Measurements from ENCODE around the gene COL18A1.

The COL18A1 gene

DNA sequence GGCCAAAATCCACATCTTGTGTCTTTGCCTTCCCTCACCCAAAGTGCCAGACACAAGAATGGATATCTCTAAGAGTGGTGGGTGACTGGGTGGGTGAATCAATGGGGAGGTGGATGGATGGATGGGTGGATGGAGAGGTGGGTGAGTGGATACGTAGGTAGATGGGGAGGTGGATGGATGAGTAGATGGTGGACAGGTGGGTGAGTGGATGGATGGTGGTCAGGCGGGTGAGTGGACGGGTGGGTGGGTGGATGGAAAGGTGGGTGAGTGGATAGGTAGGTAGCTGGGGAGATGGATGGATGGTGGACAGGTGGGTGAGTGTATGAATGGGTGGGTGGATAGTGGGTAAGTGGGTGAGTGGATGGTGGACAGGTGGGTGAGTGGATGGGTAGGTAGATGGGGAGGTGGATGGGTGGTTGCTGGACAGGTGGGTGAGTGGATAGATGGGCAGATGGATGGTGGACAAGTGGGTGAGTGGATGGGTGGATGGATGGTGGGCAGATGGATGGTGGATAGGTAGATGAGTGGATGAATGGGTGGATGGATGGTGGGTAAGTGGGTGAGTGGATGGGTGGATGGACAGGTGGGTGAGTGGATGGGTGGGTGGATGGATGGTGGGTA lies 103.0 kb downstream of the COL18A1 start:
- no peak for DNase-seq (ENCODE audit: low spot score)

DNA sequence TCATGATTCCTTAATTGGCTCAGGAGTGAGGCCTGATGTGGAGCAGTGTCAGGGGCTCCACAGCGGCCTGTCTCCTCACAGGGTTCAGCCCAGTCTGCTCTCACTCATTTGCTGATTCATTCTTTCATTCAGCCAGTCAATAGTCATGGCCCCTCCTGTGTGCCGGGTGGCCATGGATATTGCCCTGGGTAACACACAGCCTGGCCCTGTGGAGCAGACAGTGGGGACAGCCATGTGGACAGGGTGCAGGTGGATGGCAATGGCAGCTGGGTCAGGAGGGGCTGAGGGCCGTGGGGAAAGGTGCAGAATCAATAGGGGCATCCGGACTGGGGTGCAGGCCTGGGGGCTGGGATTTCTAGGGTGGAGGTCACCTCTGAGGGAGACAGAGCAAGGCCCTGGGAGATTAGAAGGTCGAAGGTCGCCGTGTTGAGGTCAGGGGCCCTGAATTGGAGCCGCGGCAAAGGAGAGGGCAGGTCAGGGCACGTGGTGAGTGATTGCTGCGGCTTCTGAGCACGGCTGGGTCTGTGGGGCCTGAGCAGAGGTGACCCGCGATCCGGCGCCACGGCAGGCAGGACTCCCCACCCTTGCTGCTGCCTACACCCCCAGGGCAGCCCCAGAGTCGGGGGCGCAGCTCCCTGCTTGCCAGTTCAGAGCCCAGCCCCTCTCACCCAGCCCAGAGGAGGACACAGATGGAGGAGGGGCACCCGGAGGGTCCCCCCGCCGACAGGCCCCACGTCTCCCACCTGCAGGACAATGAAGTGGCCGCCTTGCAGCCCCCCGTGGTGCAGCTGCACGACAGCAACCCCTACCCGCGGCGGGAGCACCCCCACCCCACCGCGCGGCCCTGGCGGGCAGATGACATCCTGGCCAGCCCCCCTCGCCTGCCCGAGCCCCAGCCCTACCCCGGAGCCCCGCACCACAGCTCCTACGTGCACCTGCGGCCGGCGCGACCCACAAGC lies 103.9 kb downstream of the COL18A1 start:
- peak; percentile 78 for DNase-seq (ENCODE audit: low spot score)

- DNase-seq (ENCODE audit: low spot score), result no peak
Observed at GRCh38 chr21:45509566-45510465, 104.9 kb downstream of the COL18A1 start.

- DNase-seq (ENCODE audit: low spot score), result no peak
Observed at GRCh38 chr21:45510466-45510955, 105.5 kb downstream of the COL18A1 start.

DNA sequence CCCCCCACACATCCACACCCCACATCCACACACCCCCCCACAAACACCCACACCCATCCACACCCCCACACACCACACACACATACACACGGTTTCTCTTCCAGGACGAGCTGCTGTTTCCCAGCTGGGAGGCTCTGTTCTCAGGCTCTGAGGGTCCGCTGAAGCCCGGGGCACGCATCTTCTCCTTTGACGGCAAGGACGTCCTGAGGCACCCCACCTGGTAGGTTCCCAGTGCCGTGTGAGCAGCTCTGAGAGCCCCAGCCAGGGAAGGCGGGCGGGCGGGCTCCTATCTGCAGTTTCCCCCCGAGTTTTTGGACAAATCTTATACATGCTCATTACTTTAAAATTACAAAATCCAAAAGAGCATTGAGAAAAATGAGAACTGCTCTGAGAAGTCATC lies 106.0 kb downstream of the COL18A1 start:
- DNase-seq (ENCODE audit: low spot score), result no peak

GRCh38 chr21:45511661-45512431 lies 106.9 kb downstream of the COL18A1 start:
- DNase-seq (ENCODE audit: low spot score), result no peak

GRCh38 chr21:45512626-45513002 lies 107.6 kb downstream of the COL18A1 start:
- no peak for DNase-seq (ENCODE audit: low spot score)

GRCh38 chr21:45513003-45513717 lies 108.2 kb downstream of the COL18A1 start:
- DNase-seq (ENCODE audit: low spot score), result no peak

DNA sequence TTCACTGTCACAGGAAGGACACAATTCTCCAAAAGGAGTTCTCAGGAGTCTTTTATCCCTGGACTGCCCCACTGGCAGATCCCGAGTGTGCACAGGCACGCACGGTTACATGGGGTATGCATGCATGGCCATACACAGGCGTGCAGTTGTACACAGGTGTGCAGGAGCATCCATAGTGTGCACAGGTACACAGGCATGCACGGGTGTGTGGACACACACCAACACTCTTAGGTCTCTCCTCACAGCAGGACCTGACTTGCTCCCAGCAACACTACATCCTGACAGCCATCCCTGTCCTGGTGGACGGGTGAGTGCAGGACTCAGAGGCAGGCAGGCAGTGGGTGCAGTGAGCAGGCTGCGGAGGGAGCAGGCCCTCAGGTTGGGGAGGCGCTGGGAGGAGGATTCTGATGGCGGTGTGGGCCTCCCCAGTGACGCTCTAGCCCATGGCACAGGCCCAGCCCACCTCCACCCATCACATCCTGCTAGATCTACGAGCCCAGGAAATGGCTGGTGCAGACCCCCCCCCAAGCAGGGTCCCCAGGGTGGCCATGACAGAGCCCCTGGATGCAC lies 108.9 kb downstream of the COL18A1 start:
- DNase-seq (ENCODE audit: low spot score), result no peak

DNA sequence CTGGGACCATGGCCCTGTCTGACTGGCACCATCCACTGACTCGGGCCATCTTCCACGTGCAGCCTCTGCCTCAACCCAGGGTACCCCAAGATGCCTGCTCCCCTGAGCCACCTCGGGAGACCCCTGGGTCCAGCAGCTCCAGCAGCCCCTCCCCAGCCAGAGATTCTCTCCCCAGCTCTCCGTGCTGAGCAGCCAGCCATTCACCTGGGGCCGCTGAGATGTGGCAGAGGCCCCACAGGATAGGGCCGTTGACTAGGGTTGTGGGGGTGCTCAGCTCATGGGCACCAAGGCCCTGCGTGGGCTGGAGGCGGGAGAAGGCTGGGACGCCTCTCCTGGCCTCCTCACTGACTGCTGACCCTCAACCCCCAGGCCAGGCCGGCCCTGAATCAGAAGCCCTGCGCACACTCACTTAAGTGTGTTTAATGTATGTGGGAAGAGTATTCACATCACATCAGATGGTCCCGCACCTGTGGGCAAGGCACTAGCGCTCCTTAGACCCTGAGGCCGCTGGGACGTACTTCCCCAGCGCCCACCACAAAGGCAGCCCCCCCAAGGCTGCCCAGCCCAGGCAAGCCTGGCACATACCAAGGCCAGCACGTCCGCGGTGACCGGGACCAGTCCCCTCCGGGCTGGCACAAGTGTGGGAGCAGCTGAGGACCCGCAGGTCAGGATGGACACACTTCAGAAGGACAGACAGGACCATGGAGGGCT lies 109.5 kb downstream of the COL18A1 start:
- no peak for DNase-seq (ENCODE audit: low spot score)

- DNase-seq (ENCODE audit: low spot score), result no peak
Observed at GRCh38 chr21:45515241-45516061, 110.5 kb downstream of the COL18A1 start.

DNA sequence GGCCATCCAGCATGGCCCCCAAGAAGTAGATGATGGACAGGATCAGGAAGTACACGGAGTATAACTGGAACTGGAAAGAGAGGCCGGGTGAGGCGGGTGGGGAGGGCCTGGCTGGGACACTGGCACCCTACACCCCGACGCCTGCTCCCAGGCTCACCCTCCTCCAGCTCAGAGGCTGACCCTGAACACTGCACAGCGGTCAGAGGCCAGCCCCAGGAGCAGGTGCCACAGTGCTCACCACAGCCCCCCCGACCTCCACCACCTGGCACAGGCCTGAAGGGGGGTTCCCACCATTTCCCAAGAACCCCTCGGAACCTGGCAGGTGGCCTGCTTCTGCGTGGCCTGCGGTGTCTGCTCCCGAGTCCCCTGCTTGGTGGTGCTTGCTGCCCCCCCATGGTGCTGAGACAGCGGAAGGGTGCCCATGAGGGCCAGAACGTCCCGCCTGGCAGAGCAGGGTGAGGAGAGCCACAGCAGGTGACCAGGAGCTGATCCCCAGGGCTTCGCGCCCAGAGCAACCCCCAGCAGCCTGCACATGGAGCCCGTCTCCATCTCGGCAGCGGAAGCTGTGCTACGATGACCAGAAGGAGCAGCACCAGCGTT lies 111.2 kb downstream of the COL18A1 start:
- DNase-seq (ENCODE audit: low spot score), result no peak

- no peak for DNase-seq (ENCODE audit: low spot score)
Observed at GRCh38 chr21:45516671-45517151, 111.7 kb downstream of the COL18A1 start.

GRCh38 chr21:45517249-45518065 lies 112.5 kb downstream of the COL18A1 start:
- no peak for DNase-seq (ENCODE audit: low spot score)

DNA sequence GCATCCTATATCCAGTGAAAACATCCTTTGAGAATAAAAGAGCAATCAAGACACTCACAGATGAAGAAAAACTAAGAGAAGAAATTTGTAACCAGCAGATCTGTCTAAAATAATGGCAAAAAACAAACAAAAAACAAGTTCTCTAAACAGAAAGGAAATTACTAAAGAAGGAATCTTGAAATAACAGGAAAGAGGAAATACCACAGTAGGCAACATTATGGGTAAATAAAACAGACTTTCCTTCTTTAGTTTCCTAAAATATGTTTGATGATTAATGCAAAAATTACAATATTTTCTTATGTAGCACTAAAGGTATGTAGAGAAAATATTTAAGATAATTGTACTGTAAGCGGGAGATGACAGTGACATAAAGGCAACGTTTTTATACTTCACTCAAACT lies 113.8 kb downstream of the COL18A1 start:
- DNase-seq (ENCODE audit: low spot score), result no peak

DNA sequence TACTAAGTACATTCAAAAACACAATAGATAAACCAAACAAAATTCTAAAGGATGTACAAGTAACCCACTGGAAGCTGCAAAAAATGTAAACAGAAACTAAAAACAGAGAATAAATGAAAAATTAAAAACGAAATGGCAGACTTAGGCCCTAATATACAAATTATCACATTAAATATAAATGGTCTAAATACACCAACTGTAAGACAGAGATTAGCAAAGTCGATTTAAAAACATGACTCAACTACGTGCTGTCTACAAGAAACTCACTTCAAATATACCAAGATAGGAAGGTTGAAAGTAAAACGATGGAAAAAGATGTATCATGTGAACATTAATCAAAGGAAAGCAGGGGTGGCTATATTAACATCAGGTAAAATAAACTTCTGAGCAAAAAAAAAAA lies 114.2 kb downstream of the COL18A1 start:
- DNase-seq (ENCODE audit: low spot score), result no peak

DNA sequence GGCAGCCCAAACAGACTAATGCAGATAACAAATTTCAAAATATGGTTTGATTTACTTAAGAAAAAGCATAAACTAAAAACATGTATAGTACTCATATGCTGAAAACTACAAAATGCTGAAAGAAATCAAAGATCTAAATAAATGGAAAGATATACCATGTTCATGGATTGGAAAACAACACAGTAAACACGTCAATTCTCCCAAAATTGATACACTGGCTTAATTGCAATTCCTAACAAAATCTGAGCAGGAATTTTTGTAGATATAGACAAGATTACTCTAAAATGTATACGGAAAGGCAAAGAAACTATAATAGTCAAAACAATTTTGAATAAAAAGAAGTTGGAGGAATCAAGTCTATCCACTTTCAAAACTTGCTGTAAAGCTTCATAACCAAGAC lies 116.3 kb downstream of the COL18A1 start:
- DNase-seq (ENCODE audit: low spot score), result no peak
